SK-N-SH (cell line): ENCODE results near the gene PF4V1. TPM values are rescaled to one million over a fixed set of nuclear protein-coding genes. Genes with fewer than 3 reads are reported as not detected.

Source experiments
- CTCF ChIA-PET: fragments of 300-600, 350-600 bp; formaldehyde crosslinking; extraction: SDS; loops from one replicate; lab custom pipeline; 2021; lab: Yijun Ruan, JAX
- POLR2A ChIA-PET: fragments of 350-600 bp; sonication (Branson Sonifier 250); formaldehyde crosslinking; extraction: SDS; loops from one replicate; lab custom pipeline; 2020; ENCODE audit warnings: antibody characterized with exemption, inconsistent platforms; lab: Yijun Ruan, JAX
- DNase-seq: peaks from one replicate; pipeline ENCODE4 v3.0.0; 2012
- H2AFZ ChIP-seq: fragments of 200-600 bp; sonication (generic); 2 replicates; pipeline ENCODE4 v1.8.1; 2016; ENCODE audit warnings: antibody characterized with exemption, mild to moderate bottlenecking, low read depth
- H3F3A ChIP-seq: fragments of 200-600 bp; sonication (generic); replicated peaks from 2 replicates; pipeline ENCODE3; 2016; ENCODE audit warnings: antibody characterized with exemption, mild to moderate bottlenecking; ENCODE audit not compliant: insufficient read depth
- H3K27ac ChIP-seq, 2 experiments: fragments of 200-500 bp in 1 of 2; fragments of 200-600 bp in 1 of 2; sonication (Bioruptor generic) in 1 of 2; sonication (generic), shearing (Covaris generic) in 1 of 2; 2 replicates each; pipeline versions ENCODE4 v1.5.1 to v1.6.1; 2014 to 2016; ENCODE audit warnings: low read depth in 2 of 2, inconsistent platforms in 1 of 2, low read length in 1 of 2, mild to moderate bottlenecking in 1 of 2, mixed read lengths in 1 of 2
- H3K27me3 ChIP-seq: fragments of 200-600 bp; sonication (generic), shearing (Covaris generic); 2 replicates; pipeline ENCODE4 v1.6.1; 2016; ENCODE audit warnings: mixed run types; ENCODE audit not compliant: insufficient read depth
- H3K36me3 ChIP-seq, 2 experiments: fragments of 200-500 bp in 1 of 2; fragments of 200-600 bp in 1 of 2; sonication (Bioruptor generic) in 1 of 2; sonication (generic) in 1 of 2; replicated peaks in 1 of 2; 2 replicates each; pipeline versions ENCODE3 to v1.5.1; 2014 to 2016; ENCODE audit warnings: low read length in 1 of 2, mild to moderate bottlenecking in 1 of 2; ENCODE audit not compliant: insufficient read depth in 2 of 2, control insufficient read depth in 1 of 2
- H3K4me1 ChIP-seq, 2 experiments: fragments of 200-500 bp in 1 of 2; fragments of 200-600 bp in 1 of 2; sonication (Bioruptor generic) in 1 of 2; sonication (generic), shearing (Covaris generic) in 1 of 2; 2 replicates each; pipeline versions ENCODE4 v1.5.1 to v1.6.1; 2014 to 2016; ENCODE audit warnings: low read depth in 1 of 2, low read length in 1 of 2, mixed run types in 1 of 2; ENCODE audit not compliant: insufficient read depth in 2 of 2, control insufficient read depth in 1 of 2
- H3K4me2 ChIP-seq: fragments of 200-600 bp; sonication (generic), shearing (Covaris generic); 2 replicates; pipeline ENCODE4 v1.6.1; 2017; ENCODE audit warnings: mixed run types
- H3K4me3 ChIP-seq, 2 experiments: fragments of 200-500 bp in 1 of 2; fragments of 200-600 bp in 1 of 2; sonication (Bioruptor generic) in 1 of 2; sonication (generic), shearing (Covaris generic) in 1 of 2; 2 replicates each; pipeline versions ENCODE4 v1.5.1 to v1.8.1; 2014 to 2016; ENCODE audit warnings: low read depth in 2 of 2, inconsistent platforms in 1 of 2, low read length in 1 of 2, mild to moderate bottlenecking in 1 of 2, mixed read lengths in 1 of 2, moderate library complexity in 1 of 2
- H3K79me2 ChIP-seq: fragments of 200-600 bp; sonication (generic); 2 replicates; pipeline ENCODE4 v1.8.1; 2017; ENCODE audit warnings: mild to moderate bottlenecking; ENCODE audit not compliant: insufficient read depth
- H3K9ac ChIP-seq: fragments of 200-600 bp; sonication (generic); 2 replicates; pipeline ENCODE4 v1.6.1; 2017; ENCODE audit warnings: mixed run types
- H3K9me2 ChIP-seq: fragments of 200-600 bp; sonication (generic); 2 replicates; pipeline ENCODE4 v1.6.1; 2017; ENCODE audit warnings: mixed run types
- H3K9me3 ChIP-seq: fragments of 200-600 bp; sonication (generic); 2 replicates; pipeline ENCODE4 v1.6.1; 2017; ENCODE audit warnings: mixed run types, mild to moderate bottlenecking, moderate library complexity
- H4K20me1 ChIP-seq: fragments of 200-600 bp; sonication (generic); 2 replicates; pipeline ENCODE4 v1.6.1; 2017; ENCODE audit warnings: mild to moderate bottlenecking, mixed run types; ENCODE audit not compliant: insufficient read depth
- GABPA ChIP-seq: IDR thresholded peaks from 2 replicates; pipeline ENCODE4 v1.4.0; 2012; ENCODE audit warnings: low read depth, mild to moderate bottlenecking
- RCOR1 ChIP-seq: fragments of 150-350 bp; IDR thresholded peaks from 2 replicates; pipeline ENCODE4 v1.6.1; 2017; ENCODE audit warnings: antibody characterized with exemption, low read length
- SIN3A ChIP-seq: IDR thresholded peaks from 2 replicates; pipeline ENCODE4 v1.6.1; 2012; ENCODE audit warnings: low read depth, mild to moderate bottlenecking, low read length, moderate library complexity, borderline replicate concordance
- SMC3 ChIP-seq: IDR thresholded peaks from 2 replicates; pipeline ENCODE4 v1.6.1; 2012; ENCODE audit warnings: low read depth, low read length, improper control_type of control experiment
- TAF1 ChIP-seq: IDR thresholded peaks from 2 replicates; pipeline ENCODE4 v1.6.1; 2012; ENCODE audit warnings: low read depth, mild to moderate bottlenecking, low read length, moderate library complexity, borderline replicate concordance
- TCF12 ChIP-seq: IDR thresholded peaks from 2 replicates; pipeline ENCODE4 v1.4.0; 2012
- WGBS: methylation state at CpG from one replicate; pipeline ENCODE4 v1.1.6; 2017; ENCODE audit warnings: low lambda C conversion rate; 5-methylcytosine and 5-hydroxymethylcytosine counted together
- polyA plus RNA-seq, 3 experiments: library from polyadenylated mRNA; depleted of rRNA; stranded (reverse); fragments of >200 nt; gene quantifications; 2 replicates each; pipeline ENCODE4 v1.2.3, GENCODE V29; 2012
- TF ChIP-seq, protein P1 (sequence below): fragments of 150-350 bp; IDR thresholded peaks from 2 replicates; pipeline ENCODE4 v1.6.1; 2017; ENCODE audit warnings: antibody characterized with exemption, low read length, low read depth, borderline replicate concordance
- TF ChIP-seq, protein P2 (sequence below): IDR thresholded peaks from 2 replicates; pipeline ENCODE4 v1.6.1; 2012; ENCODE audit warnings: mild to moderate bottlenecking, low read depth, low read length, moderate library complexity
- TF ChIP-seq, protein P3 (sequence below): IDR thresholded peaks from 2 replicates; pipeline ENCODE4 v1.4.0; 2012; ENCODE audit warnings: low read depth, borderline replicate concordance
- TF ChIP-seq, protein P4 (sequence below): IDR thresholded peaks from 2 replicates; pipeline ENCODE4 v1.4.0; 2012; ENCODE audit warnings: low read depth, borderline replicate concordance

The PF4V1 gene
- polyA plus RNA-seq, 1 of the 3 experiments (the other 2 are of a cell fraction), result not detected

DNA sequence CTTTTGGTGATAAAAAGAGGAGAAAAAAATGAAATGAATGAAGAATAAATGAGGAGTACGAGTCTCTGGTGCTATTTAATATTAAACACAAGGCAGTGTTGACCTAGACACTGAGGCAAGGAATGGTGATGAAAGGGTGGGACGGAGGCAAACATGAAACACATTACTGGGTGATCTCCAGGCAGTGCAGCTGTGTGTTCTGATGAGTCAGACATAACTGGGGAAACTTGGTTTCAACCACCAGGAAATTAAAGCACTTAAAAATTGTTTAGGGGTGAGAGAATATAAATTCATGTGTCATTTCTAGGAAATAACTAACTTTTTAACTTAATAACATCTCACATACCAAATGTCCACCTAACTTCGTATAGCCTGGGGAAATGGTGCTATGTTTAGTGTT, 36.3 kb upstream of the PF4V1 start:
- no peak overlapping the region for H3K4me2 ChIP-seq
- no peaks in the 10 kb centered on the region for H3K4me1 ChIP-seq
- POLR2A ChIA-PET, result no interaction called here
- no peak overlapping the region for H3K27ac ChIP-seq
- CTCF ChIA-PET, result no interaction called here
- H3K9me2 ChIP-seq, result no peaks in the 10 kb centered on the region
- no peak overlapping the region for H3K4me3 ChIP-seq
- TF ChIP-seq, protein P1, sequence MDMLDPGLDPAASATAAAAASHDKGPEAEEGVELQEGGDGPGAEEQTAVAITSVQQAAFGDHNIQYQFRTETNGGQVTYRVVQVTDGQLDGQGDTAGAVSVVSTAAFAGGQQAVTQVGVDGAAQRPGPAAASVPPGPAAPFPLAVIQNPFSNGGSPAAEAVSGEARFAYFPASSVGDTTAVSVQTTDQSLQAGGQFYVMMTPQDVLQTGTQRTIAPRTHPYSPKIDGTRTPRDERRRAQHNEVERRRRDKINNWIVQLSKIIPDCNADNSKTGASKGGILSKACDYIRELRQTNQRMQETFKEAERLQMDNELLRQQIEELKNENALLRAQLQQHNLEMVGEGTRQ, result no peak
- H4K20me1 ChIP-seq, result no peaks in the 10 kb centered on the region
- no peaks in the 10 kb centered on the region for H3K79me2 ChIP-seq
- no peaks in the 10 kb centered on the region for H3F3A ChIP-seq
- DNase-seq, result no peak
- no peaks in the 10 kb centered on the region for H3K36me3 ChIP-seq
- H3K9me3 ChIP-seq, result no peaks in the 10 kb centered on the region
- H3K27me3 ChIP-seq, result no peaks in the 10 kb centered on the region
- H2AFZ ChIP-seq, result no peak overlapping the region
- H3K9ac ChIP-seq, result no peak overlapping the region
- WGBS, result 2% methylated on average over 3 of the region's 3 CpGs

DNA sequence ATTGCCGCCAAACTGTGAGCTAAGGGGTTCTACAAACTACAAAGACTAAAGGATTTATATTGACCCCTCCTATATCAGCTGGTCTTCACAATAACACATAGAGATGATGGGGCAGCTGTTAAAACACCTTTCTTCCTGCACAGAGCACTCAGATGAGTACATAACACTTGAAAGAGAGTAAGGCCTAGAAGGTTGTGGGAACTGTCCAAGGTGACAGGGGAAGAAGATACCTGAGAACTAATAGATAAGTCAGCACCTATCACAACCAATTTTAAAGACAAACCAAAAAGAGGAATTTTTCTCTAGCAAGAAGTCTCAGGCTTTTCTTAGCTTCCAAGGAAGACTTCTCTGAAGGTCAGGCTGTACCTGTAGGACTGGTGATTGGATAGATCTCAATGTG, 35.8 kb upstream of the PF4V1 start:
- Histone ChIP-seq H3K79me2 (no peaks in the 10 kb centered on the region), H3K4me2 (no peak overlapping the region), H4K20me1 (no peaks in the 10 kb centered on the region), H3K27me3 (no peaks in the 10 kb centered on the region), H3K9ac (no peak overlapping the region), H3K36me3 (no peaks in the 10 kb centered on the region), H3F3A (no peaks in the 10 kb centered on the region), H2AFZ (no peak overlapping the region), H3K9me2 (no peaks in the 10 kb centered on the region), H3K9me3 (no peaks in the 10 kb centered on the region), H3K4me3 (no peak overlapping the region), H3K4me1 (0 out of 4 replicates have a peak, but pooled peaks cover 0 to 2% of the 10 kb centered on the region in 2 experiments), H3K27ac (no peak overlapping the region)
- ChIA-PET CTCF (no interaction called here), POLR2A (no interaction called here)
- DNase-seq, result no peak
- TF ChIP-seq, protein P2, sequence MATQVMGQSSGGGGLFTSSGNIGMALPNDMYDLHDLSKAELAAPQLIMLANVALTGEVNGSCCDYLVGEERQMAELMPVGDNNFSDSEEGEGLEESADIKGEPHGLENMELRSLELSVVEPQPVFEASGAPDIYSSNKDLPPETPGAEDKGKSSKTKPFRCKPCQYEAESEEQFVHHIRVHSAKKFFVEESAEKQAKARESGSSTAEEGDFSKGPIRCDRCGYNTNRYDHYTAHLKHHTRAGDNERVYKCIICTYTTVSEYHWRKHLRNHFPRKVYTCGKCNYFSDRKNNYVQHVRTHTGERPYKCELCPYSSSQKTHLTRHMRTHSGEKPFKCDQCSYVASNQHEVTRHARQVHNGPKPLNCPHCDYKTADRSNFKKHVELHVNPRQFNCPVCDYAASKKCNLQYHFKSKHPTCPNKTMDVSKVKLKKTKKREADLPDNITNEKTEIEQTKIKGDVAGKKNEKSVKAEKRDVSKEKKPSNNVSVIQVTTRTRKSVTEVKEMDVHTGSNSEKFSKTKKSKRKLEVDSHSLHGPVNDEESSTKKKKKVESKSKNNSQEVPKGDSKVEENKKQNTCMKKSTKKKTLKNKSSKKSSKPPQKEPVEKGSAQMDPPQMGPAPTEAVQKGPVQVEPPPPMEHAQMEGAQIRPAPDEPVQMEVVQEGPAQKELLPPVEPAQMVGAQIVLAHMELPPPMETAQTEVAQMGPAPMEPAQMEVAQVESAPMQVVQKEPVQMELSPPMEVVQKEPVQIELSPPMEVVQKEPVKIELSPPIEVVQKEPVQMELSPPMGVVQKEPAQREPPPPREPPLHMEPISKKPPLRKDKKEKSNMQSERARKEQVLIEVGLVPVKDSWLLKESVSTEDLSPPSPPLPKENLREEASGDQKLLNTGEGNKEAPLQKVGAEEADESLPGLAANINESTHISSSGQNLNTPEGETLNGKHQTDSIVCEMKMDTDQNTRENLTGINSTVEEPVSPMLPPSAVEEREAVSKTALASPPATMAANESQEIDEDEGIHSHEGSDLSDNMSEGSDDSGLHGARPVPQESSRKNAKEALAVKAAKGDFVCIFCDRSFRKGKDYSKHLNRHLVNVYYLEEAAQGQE, result peak; percentile 74; the same call in 1 of the 2 replicates
- TF ChIP-seq TCF12, result no peak
- WGBS, result 19% methylated on average over 1 of the region's 1 CpG

DNA sequence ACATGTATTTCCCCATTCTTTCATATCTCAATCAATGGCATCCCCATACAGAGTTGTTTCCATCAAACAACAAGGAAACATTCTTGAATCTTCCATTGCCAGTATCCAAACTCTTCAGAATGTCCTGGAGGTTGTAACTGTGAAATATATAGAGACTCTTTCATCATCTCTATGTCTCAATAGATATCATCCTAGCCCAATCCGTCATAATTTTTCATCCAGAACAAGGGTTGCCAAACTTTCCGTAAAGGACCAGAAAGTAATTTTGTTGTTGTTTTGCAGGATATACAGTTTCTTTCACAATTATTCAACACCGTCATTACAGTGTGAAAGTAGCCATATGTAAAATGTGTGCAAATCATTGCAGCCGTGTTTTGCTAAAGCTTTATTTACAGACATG, 31.8 kb upstream of the PF4V1 start:
- 11% methylated on average over 4 of the region's 4 CpGs for WGBS
- no peaks in the 10 kb centered on the region for H3K27me3 ChIP-seq
- CTCF ChIA-PET, result no interaction called here
- POLR2A ChIA-PET, result no interaction called here
- no peak overlapping the region for H3K4me3 ChIP-seq
- no peaks in the 10 kb centered on the region for H3K36me3 ChIP-seq
- no peak overlapping the region for H2AFZ ChIP-seq
- no peaks in the 10 kb centered on the region for H3K9me3 ChIP-seq
- no peaks in the 10 kb centered on the region for H3K79me2 ChIP-seq
- DNase-seq, result no peak
- H3K9me2 ChIP-seq, result no peaks in the 10 kb centered on the region
- no peaks in the 10 kb centered on the region for H3F3A ChIP-seq
- no peak overlapping the region for H3K27ac ChIP-seq
- 0 out of 4 replicates have a peak, but pooled peaks cover 0 to 4% of the 10 kb centered on the region in 2 experiments for H3K4me1 ChIP-seq
- H4K20me1 ChIP-seq, result no peaks in the 10 kb centered on the region
- H3K4me2 ChIP-seq, result no peak overlapping the region
- no peak overlapping the region for H3K9ac ChIP-seq
- no peak for TF ChIP-seq RCOR1
- TF ChIP-seq, protein P3, sequence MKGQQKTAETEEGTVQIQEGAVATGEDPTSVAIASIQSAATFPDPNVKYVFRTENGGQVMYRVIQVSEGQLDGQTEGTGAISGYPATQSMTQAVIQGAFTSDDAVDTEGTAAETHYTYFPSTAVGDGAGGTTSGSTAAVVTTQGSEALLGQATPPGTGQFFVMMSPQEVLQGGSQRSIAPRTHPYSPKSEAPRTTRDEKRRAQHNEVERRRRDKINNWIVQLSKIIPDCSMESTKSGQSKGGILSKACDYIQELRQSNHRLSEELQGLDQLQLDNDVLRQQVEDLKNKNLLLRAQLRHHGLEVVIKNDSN, result no peak
- TF ChIP-seq GABPA, result no peak
- TF ChIP-seq SIN3A, result no peak
- TF ChIP-seq, protein P4, sequence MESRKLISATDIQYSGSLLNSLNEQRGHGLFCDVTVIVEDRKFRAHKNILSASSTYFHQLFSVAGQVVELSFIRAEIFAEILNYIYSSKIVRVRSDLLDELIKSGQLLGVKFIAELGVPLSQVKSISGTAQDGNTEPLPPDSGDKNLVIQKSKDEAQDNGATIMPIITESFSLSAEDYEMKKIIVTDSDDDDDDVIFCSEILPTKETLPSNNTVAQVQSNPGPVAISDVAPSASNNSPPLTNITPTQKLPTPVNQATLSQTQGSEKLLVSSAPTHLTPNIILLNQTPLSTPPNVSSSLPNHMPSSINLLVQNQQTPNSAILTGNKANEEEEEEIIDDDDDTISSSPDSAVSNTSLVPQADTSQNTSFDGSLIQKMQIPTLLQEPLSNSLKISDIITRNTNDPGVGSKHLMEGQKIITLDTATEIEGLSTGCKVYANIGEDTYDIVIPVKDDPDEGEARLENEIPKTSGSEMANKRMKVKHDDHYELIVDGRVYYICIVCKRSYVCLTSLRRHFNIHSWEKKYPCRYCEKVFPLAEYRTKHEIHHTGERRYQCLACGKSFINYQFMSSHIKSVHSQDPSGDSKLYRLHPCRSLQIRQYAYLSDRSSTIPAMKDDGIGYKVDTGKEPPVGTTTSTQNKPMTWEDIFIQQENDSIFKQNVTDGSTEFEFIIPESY, result no peak
- TF ChIP-seq SMC3, result no peak
- TF ChIP-seq TAF1, result no peak
